ENCODE results near the gene OLFM1.

DNA sequence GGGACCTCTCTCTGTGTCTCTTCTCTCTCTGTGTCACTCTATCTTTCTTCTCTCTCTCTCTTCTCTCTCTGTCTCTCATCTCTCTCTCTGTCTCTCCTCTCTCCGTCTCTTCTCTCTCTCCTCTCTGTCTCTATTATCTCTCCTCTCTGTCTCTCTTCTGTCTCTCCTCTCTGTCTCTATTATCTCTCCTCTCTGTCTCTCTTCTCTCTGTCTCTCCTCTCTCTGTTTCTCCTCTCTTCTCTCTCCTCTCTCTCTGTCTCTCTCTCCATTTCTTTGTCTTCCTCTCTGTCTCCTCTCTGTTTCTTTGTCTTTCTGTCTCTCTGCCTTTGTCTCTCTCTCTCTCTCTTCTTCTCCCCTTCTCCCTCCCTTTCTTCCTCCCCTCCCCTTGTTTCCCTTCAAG, 3.2 kb upstream of the OLFM1 start:
- TF ChIP-seq, protein P1, sequence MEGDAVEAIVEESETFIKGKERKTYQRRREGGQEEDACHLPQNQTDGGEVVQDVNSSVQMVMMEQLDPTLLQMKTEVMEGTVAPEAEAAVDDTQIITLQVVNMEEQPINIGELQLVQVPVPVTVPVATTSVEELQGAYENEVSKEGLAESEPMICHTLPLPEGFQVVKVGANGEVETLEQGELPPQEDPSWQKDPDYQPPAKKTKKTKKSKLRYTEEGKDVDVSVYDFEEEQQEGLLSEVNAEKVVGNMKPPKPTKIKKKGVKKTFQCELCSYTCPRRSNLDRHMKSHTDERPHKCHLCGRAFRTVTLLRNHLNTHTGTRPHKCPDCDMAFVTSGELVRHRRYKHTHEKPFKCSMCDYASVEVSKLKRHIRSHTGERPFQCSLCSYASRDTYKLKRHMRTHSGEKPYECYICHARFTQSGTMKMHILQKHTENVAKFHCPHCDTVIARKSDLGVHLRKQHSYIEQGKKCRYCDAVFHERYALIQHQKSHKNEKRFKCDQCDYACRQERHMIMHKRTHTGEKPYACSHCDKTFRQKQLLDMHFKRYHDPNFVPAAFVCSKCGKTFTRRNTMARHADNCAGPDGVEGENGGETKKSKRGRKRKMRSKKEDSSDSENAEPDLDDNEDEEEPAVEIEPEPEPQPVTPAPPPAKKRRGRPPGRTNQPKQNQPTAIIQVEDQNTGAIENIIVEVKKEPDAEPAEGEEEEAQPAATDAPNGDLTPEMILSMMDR (IDR thresholded peaks at IDR 0.05; ENCODE audit: low read depth, low read length, missing input control): no peak
- TF ChIP-seq YY1 (IDR thresholded peaks at IDR 0.05): no peak
- TF ChIP-seq ATF3 (IDR thresholded peaks at IDR 0.05): no peak
- TF ChIP-seq, protein P2, sequence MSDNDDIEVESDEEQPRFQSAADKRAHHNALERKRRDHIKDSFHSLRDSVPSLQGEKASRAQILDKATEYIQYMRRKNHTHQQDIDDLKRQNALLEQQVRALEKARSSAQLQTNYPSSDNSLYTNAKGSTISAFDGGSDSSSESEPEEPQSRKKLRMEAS (IDR thresholded peaks at IDR 0.05): no peak
- no peak for TF ChIP-seq REST (IDR thresholded peaks at IDR 0.05)
- TF ChIP-seq RXRA (IDR thresholded peaks at IDR 0.05): no peak
- no peak for TF ChIP-seq RAD21 (IDR thresholded peaks at IDR 0.05)
- no peak for TF ChIP-seq FOXA2 (IDR thresholded peaks at IDR 0.05)
- no peak for TF ChIP-seq SP1 (IDR thresholded peaks at IDR 0.05)
- TF ChIP-seq HNF4A (conservative IDR thresholded peaks at IDR 0.05): no peak
- no peak for TF ChIP-seq GABPA (IDR thresholded peaks at IDR 0.05 in 1 of 2, conservative IDR thresholded peaks at IDR 0.05 in 1 of 2)
- no peak for TF ChIP-seq FOXA1 (IDR thresholded peaks at IDR 0.05)

All from liver (tissue), 3 donors.